ENCODE data around the gene MEX3D.

DNA sequence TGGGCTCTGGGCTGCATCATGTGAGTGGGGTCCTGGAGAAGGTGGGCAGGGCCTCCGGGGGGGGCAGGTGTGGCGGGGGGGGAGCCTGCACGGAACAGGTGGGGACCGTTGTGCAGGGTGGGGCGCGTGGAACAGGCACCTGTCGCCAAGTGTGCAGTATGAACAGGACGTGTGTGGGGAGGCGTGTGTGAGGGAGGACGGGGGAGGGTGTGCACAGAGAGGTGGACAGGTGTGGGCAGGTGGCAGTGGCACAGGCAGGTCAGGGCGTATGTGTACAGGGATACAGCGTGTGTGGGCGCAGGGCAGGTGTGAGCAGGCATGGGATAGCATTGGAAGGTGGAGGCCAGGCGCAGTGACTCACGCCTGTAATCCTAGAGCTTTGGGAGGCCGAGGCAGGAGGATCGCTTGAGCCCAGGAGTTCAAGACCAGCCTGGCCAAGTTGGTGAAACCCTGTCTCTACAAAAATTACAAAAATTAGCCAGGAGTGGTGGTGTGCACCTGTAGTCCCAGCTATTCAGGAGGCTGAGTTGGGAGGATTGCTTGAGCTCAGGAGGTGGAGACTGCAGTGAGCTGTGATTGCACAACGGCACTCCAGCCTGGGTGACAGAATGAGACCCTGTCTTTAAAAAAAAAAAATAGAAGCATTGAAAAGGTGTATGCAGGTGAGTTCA is 41.0 kb downstream of the MEX3D start:
- TF ChIP-seq, protein P1, sequence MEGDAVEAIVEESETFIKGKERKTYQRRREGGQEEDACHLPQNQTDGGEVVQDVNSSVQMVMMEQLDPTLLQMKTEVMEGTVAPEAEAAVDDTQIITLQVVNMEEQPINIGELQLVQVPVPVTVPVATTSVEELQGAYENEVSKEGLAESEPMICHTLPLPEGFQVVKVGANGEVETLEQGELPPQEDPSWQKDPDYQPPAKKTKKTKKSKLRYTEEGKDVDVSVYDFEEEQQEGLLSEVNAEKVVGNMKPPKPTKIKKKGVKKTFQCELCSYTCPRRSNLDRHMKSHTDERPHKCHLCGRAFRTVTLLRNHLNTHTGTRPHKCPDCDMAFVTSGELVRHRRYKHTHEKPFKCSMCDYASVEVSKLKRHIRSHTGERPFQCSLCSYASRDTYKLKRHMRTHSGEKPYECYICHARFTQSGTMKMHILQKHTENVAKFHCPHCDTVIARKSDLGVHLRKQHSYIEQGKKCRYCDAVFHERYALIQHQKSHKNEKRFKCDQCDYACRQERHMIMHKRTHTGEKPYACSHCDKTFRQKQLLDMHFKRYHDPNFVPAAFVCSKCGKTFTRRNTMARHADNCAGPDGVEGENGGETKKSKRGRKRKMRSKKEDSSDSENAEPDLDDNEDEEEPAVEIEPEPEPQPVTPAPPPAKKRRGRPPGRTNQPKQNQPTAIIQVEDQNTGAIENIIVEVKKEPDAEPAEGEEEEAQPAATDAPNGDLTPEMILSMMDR (IDR thresholded peaks at IDR 0.05), result no peak
- no peak for TF ChIP-seq EZH2 (IDR thresholded peaks at IDR 0.05; ENCODE audit: borderline replicate concordance, insufficient read depth, low read depth, low read length, poor library complexity, severe bottlenecking)
